NCI-H774 (cell line): Measurements from ENCODE around the gene CROCC2.

ENCODE experiments used
- DNase-seq: peaks from one replicate; lab custom pipeline; 2025; lab: John Stamatoyannopoulos, UW

The CROCC2 gene

GRCh38 chr2:240933966-240934700, 28.0 kb downstream of the CROCC2 start:
- DNase-seq = no peak

- DNase-seq = no peak
Measured at GRCh38 chr2:240934701-240935102, 28.6 kb downstream of the CROCC2 start.

GRCh38 chr2:240935103-240935876, 29.2 kb downstream of the CROCC2 start:
- no peak for DNase-seq

GRCh38 chr2:240936106-240936505, 30.0 kb downstream of the CROCC2 start:
- DNase-seq = no peak

GRCh38 chr2:240946046-240946445, 39.9 kb downstream of the CROCC2 start:
- DNase-seq = no peak

GRCh38 chr2:240946654-240947053, 40.5 kb downstream of the CROCC2 start:
- DNase-seq = no peak

- DNase-seq = no peak
Measured at GRCh38 chr2:240947176-240947575, 41.0 kb downstream of the CROCC2 start.

GRCh38 chr2:240947607-240948006, 41.5 kb downstream of the CROCC2 start:
- DNase-seq = no peak

- DNase-seq = no peak
Measured at GRCh38 chr2:240948086-240948485, 42.0 kb downstream of the CROCC2 start.

GRCh38 chr2:240948905-240949790, 43.0 kb downstream of the CROCC2 start:
- no peak for DNase-seq

- no peak for DNase-seq
Measured at GRCh38 chr2:240949791-240950705, 43.9 kb downstream of the CROCC2 start.

- DNase-seq = no peak
Measured at GRCh38 chr2:240951045-240951594, 45.0 kb downstream of the CROCC2 start.

- DNase-seq = no peak
Measured at GRCh38 chr2:240952496-240953246, 46.5 kb downstream of the CROCC2 start.

GRCh38 chr2:240953426-240954410, 47.6 kb downstream of the CROCC2 start:
- DNase-seq = no peak

GRCh38 chr2:240954436-240955305, 48.5 kb downstream of the CROCC2 start:
- no peak for DNase-seq

- no peak for DNase-seq
Measured at GRCh38 chr2:240955306-240956170, 49.4 kb downstream of the CROCC2 start.
